HG03460 (cell line): ENCODE data around the gene MRPS25.

Experiments used
- ATAC-seq: cut with Tn5 transposase; IDR thresholded peaks from one replicate; pipeline ENCODE4 v1.9.1; 2021; ENCODE audit not compliant: unreplicated experiment

The MRPS25 gene

DNA sequence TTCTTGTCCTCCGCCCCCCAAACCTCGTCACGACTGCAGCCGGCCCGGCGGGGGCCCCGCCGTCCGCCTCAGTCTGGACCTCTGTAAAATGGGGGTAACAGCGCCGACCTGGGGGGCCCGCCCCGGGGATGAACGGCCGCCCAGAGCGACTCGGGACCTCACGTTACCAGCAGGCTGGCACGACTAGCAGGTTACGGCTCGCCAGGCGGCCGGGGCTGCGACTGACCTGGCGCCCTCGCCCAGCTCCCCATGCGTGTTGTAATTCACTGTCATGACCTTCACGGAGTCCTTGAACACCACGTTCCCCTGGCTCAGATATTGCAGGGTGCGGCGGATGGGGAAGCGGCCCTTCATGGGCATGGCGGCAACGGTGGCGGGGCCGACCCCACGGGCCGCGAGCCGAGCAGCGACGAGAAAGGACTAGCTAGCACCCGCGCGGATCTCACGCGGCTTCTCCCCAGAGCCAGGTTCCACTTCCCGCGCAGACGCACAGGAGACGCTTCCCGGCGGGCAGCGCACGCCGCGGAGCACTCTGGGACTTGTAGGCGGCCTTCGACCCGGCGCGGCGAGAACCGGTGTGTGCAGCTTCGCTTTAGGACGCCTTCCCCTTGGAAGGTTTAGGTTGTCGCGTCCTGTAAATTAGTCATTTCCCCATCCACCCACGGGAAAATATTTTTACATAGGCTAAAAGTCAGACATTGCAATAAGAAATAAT is at the start of gene MRPS25:
MRPS25 (minus strand) TSS at position 481 of the 715 bp plus-strand sequence; CDS start at position 360, 121 bp downstream.
- ATAC-seq, result peak; percentile 95

DNA sequence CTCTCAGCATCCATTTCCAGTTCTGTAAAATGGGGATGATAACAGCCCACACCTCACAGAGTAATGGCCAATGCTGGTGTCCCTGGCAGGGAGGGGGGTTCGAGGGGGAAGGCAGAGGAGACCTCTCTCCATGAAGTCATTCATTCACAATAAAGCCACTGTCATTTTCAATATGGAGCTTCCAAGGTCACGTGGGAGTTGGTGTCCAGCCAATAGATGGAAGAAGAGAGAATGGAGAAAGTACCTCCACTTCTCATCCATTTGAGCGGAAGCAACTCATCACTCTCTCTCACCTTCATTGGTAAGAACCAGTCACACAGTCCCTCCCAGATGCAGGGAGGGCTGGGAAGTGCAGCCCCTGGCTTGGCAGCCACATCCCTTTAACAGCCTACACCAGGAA is 48.8 kb upstream of the MRPS25 start:
- no peak for ATAC-seq

DNA sequence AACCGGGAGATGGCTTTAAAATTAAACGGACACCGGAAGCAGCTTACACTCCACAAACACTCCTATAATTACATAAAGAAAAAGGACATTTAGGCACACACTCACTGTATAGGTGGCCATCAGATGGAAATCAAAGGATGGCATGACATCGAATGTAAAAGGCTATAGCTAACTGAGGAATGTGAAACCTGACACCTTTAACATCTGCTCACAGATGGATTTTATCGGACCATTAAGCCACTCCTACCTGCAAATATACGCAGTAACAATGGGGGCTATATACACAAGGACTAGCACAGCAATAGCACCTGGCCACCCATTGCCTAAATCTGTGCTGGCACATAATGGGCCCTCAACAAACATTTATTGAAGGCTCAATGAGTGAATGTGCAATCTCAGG is 48.4 kb upstream of the MRPS25 start:
- ATAC-seq, result no peak

DNA sequence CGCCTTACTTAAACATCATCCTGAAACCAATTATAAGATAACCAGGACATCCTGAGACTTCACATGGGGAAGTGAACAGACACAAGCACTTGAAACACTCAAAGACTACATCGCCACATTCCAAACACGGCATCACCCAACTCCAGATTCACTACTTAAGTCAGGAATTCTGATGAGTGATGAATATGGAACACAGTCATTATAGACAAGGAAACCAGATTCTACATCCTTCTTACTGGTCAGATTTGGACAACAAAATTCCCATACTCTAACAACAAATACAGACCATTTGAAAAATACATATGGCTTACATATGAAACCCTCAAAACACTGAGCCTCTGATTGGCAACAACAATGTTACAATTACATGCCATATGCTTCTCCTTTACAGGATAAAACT is 46.9 kb upstream of the MRPS25 start:
- no peak for ATAC-seq

GRCh38 chr3:15110206-15110605 is 45.1 kb upstream of the MRPS25 start:
- no peak for ATAC-seq

DNA sequence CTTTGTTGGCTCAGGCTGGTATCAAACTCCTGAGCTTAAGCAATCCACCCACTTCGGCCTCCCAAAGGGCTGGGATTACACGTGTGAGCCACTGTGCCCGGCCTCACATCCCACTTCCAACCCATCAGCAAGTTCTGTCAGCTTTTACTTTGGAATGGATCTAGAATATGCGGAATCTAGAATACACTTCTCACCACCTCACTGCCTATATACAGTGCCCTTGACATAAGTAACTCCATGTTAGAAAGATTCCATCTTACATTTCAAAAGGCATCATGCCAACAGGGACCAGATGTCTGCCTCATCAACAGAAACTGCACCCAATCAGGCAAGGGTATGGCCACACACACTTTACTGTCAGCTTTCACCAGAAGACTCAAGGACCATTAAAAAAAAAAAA is 43.8 kb upstream of the MRPS25 start:
- ATAC-seq, result no peak

GRCh38 chr3:15108082-15108545 is 43.0 kb upstream of the MRPS25 start:
- ATAC-seq, result peak; percentile 52

DNA sequence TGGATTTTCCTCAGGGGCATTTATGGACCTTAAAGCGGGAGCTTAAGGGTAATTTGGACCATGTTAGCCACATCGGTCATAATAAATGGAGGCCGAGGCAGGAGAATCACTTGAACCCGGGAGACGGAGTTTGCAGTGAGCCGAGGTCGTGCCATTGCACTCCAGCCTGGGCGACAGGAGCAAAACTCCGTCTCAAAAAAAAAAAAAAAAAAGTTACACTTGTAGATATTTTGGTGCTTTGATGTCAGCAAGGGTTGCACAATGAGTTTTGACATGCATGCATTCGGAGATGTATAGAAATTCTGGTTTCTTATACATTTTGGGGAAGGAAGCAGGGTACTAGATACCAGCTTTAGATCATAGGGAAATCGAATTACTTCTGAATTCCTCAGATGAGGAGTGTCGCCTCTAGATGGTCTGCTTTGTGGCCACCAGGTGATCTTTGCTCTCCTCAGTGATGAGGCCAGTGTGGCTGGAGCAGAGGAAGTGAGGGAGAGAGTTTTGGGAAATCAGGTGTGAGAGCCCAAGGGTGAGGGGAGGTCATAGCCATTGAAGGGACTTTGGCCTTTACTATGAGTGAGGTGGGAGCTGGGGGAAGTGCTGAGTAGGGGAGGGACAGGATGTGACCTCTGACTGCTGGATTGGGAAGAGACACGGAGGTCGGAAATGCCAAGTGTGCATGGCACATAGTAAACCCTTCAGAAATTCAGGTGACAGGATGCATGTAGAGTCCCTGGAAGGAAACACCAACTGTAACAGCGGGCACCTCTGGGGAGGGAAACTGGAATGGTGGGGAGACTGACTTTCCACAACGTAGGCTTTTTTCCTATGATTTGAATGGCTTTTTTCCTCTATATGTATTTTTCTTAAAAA is 42.2 kb upstream of the MRPS25 start:
- ATAC-seq, result no peak

DNA sequence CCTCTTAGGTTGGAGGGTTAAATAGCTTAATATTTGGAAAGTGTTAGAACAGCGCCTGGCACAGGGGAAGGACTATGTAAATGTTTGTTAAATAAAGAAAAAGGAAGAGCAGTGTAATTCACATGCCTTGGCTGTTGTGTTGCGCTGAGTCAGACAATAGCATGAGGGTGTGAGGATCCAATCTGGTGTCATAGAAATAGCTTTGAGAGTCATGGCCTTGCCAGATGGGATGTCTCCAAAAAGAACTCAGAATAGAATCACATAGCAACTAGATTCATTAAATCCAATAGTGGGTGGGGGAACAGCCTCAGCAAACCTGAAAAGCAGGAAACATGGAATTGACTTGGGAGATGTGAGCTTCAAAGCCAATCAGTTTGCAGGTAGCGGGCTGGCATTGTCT is 37.7 kb upstream of the MRPS25 start:
- ATAC-seq, result no peak

- ATAC-seq, result no peak
Observed at GRCh38 chr3:15102256-15102655, 37.1 kb upstream of the MRPS25 start.

GRCh38 chr3:15099364-15100098 is 34.4 kb upstream of the MRPS25 start:
- peak; percentile 33 for ATAC-seq

DNA sequence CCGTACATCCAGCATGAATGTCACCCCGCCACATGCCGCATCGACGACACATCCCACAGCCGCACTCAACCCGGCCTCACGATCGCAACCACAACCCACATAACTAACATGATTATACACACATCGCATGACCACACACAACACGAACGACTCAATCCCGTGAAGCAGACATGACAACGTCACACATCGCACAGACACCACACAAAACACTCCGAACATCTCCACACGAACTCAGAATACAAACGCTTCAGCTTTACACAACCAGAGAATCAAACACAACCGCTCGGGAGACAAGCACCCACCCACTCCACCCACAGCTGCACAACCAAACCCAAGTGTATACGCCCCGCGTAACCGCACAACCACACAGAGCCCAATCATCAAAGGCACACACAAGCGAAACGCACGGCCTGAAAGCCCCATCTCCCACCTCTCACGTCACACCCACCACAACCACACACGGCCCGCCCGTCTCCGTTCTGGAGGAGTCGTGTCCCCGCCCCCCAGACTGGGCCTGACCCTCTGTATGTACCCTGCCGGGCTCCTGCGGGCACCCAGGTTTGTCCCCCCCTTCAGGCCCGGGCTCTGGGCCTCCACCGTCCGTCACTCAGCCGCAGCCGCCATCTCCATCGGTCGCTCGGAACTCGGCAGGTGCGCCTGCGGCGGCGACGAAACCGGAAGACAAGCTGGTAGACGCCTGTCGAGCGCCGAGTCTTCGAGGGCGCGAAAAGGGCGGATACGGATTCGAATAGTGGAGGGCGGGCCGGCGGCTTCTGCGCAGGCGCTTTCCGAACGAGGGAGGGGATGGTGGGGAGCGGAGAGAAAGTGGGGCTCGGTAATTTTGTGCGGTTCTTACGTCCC is 33.6 kb upstream of the MRPS25 start, which contains the start of gene RBSN:
RBSN (minus strand) TSS at position 646 of the 861 bp plus-strand sequence. CDS start 3,028 bp downstream, outside the sequence.
- ATAC-seq, result peak; percentile 82

DNA sequence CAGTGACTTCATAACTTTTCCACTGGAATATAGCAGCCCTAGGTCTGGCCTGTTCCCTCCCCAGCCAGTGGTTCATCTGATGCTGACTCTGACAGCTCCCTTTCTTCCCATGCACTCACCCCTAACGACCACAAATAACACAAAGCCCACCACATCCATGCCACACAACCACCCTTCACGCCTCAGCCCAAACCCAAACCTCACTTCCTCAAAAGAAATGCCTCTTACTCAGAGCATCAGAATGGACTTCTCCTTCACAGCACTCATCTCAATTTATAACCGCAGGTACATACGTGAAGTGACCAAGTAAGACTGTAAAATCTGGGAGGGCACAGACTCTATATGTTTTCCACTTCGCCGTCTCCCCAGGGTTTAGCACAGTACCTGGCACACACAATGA is 32.8 kb upstream of the MRPS25 start:
- ATAC-seq, result no peak

GRCh38 chr3:15096046-15096445 is 30.9 kb upstream of the MRPS25 start:
- ATAC-seq, result no peak

GRCh38 chr3:15094187-15094875 is 29.2 kb upstream of the MRPS25 start:
- no peak for ATAC-seq

DNA sequence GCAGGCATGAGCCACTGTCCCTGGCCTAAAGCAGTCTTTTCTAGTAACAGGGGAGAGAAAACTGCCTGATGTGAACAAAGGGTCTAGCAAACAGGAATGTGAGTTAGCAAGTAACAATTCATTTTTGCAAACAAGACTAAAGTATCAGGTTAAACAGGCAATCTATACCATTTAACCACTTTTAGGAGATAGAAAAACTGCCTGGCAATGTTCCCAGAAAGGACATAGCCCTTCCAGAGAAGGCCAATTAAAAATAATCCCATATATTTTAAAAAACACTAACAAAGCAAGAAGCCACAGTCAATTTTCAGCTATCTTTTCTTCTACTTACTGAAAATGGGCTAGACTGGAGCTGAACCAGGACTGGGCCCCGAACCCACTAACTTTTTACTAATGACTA is 27.6 kb upstream of the MRPS25 start:
- no peak for ATAC-seq

DNA sequence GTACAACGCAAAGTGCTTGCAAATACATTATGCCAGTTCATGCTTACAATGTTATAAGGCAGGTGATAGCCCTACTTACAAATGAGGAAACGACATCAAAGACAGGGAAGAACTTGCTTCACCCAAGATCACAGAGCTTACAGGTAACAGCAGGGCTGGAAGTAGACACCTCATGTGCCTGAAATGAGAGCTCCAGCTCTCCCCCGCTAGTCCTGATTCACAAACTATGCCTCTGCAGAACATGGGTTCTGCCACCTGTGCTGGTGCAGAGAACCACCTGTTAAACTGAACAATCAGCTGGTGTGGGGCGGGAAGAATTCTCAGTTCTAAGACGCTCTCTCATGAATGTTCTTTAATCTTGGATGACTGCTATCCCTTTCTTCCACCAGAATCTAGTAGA is 26.5 kb upstream of the MRPS25 start:
- ATAC-seq, result no peak

- ATAC-seq, result no peak
Observed at GRCh38 chr3:15089201-15089600, 24.1 kb upstream of the MRPS25 start.

DNA sequence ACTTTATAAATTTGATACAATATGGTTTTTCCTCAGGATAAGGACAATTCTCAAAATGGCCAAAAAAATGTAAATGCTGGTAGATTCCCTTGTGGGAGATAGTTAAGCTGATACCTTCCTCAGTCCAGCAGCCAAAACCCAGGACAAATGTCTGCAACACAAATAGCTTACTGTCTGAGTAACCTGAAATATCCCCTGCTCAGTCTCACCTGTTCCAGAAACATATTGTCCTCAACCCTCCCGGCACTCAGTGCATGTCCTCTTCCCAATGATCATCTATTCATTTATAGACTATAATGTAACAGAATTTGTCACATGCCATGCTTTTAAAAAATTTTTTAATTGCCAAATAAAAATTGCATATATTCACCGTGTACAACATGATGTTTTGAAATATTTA is 21.6 kb upstream of the MRPS25 start:
- ATAC-seq, result no peak

- no peak for ATAC-seq
Observed at GRCh38 chr3:15086263-15086662, 21.1 kb upstream of the MRPS25 start.
